Endothelial cell of umbilical vein (primary cell): Measurements from ENCODE around the gene CRTC1. TPM values are rescaled to one million over a fixed set of nuclear protein-coding genes. Genes with fewer than 3 reads are reported as not detected.

Experiments
- BruUV-seq: library from RNA; stranded (reverse); fragments of 400-500 nt; replicated peaks from 2 replicates; lab custom pipeline; 2021; lab: Mats Ljungman, UMichigan
- CTCF ChIA-PET: fragments of 300-600, 350-600 bp; sonication (Branson Sonifier 250); formaldehyde crosslinking; loops from one replicate; lab custom pipeline; 2021; ENCODE audit warnings: antibody characterized with exemption, inconsistent platforms; lab: Charles Lee
- POLR2A ChIA-PET: fragments of 300-600, 350-600 bp; sonication (Branson Sonifier 250); formaldehyde crosslinking; loops from one replicate; lab custom pipeline; 2021; ENCODE audit warnings: antibody characterized with exemption, inconsistent platforms; lab: Charles Lee
- DNase-seq: peaks from one replicate; pipeline ENCODE4 v3.0.0-alpha.2; 2011; ENCODE audit warnings: low read depth, low spot score
- FAIRE-seq: peaks from 2 replicates; lab custom pipeline; 2011; peaks lifted over from hg19 to GRCh38; lab: Jason Lieb, UNC
- H2AFZ ChIP-seq: 2 replicates; pipeline ENCODE4 v1.6.0; 2012; ENCODE audit warnings: low read depth, low read length, control low read depth, inconsistent platforms
- H3K27ac ChIP-seq: 2 replicates; pipeline ENCODE4 v1.5.1; 2011; ENCODE audit warnings: low read depth, mild to moderate bottlenecking, control low read depth, low read length, moderate library complexity; ENCODE audit not compliant: insufficient read depth
- H3K27me3 ChIP-seq, 2 experiments: 2 replicates each; pipeline versions ENCODE4 v1.6.0 to v1.6.1; 2011; ENCODE audit warnings: low read length in 2 of 2, mixed read lengths in 1 of 2; ENCODE audit not compliant: control insufficient read depth in 2 of 2, insufficient read depth in 2 of 2
- H3K36me3 ChIP-seq, 2 experiments: 2 replicates in 1 of 2; 3 replicates in 1 of 2; pipeline ENCODE4 v1.5.1; 2011; ENCODE audit warnings: low read length in 2 of 2, mild to moderate bottlenecking in 1 of 2, moderate library complexity in 1 of 2; ENCODE audit not compliant: control insufficient read depth in 2 of 2, insufficient read depth in 2 of 2; ENCODE audit errors: extremely low read depth in 1 of 2
- H3K4me1 ChIP-seq: 3 replicates; pipeline ENCODE4 v1.5.1; 2011; ENCODE audit warnings: mild to moderate bottlenecking, low read length; ENCODE audit not compliant: control insufficient read depth, insufficient read depth; ENCODE audit errors: extremely low read depth
- H3K4me2 ChIP-seq: 2 replicates; pipeline ENCODE4 v1.6.1; 2011; ENCODE audit warnings: low read length, control low read depth, mixed read lengths; ENCODE audit not compliant: insufficient read depth
- H3K4me3 ChIP-seq, 3 experiments: fragments of 200-600 bp in 1 of 3; sonication (generic), shearing (Covaris generic) in 1 of 3; replicated peaks in 1 of 3; 2 replicates each; pipeline ENCODE4 v1.5.1; 2011 to 2016; ENCODE audit warnings: control low read depth in 3 of 3, low read length in 3 of 3, mild to moderate bottlenecking in 2 of 3, inconsistent platforms in 1 of 3, low read depth in 1 of 3, moderate library complexity in 1 of 3; ENCODE audit not compliant: insufficient read depth in 1 of 3
- H3K79me2 ChIP-seq: 2 replicates; pipeline ENCODE4 v1.6.0; 2012; ENCODE audit warnings: low read length, inconsistent platforms; ENCODE audit not compliant: control insufficient read depth, insufficient read depth
- H3K9ac ChIP-seq: replicated peaks from 2 replicates; pipeline ENCODE3; 2011; ENCODE audit warnings: low read length, control low read depth; ENCODE audit not compliant: insufficient read depth; ENCODE audit errors: extremely low read depth
- H3K9me1 ChIP-seq: replicated peaks from 3 replicates; pipeline ENCODE4 v1.6.0; 2011; ENCODE audit warnings: mild to moderate bottlenecking, low read length; ENCODE audit not compliant: control insufficient read depth, insufficient read depth; ENCODE audit errors: extremely low read depth
- H3K9me3 ChIP-seq: replicated peaks from 2 replicates; pipeline ENCODE4 v1.5.1; 2012; ENCODE audit warnings: low read length, inconsistent platforms; ENCODE audit not compliant: control insufficient read depth, insufficient read depth
- H4K20me1 ChIP-seq: replicated peaks from 2 replicates; pipeline ENCODE3; 2011; ENCODE audit warnings: mild to moderate bottlenecking, low read length; ENCODE audit not compliant: control insufficient read depth, insufficient read depth; ENCODE audit errors: extremely low read depth
- CTCF ChIP-seq, 2 donors: IDR thresholded peaks; 1 replicate in 1 of 2; 2 replicates in 1 of 2; pipeline ENCODE4 v1.5.1; 2011; ENCODE audit warnings: low read length in 2 of 2, mild to moderate bottlenecking in 2 of 2, moderate library complexity in 2 of 2, control low read depth in 1 of 2, inconsistent platforms in 1 of 2, low read depth in 1 of 2; ENCODE audit not compliant: insufficient read depth in 1 of 2; ENCODE audit errors: extremely low read depth in 1 of 2
- EZH2 ChIP-seq: IDR thresholded peaks from 2 replicates; pipeline ENCODE4 v1.6.1; 2012; ENCODE audit warnings: borderline replicate concordance, low read depth, mild to moderate bottlenecking, moderate library complexity, low read length, inconsistent platforms; ENCODE audit not compliant: severe bottlenecking
- FOS ChIP-seq: IDR thresholded peaks from 2 replicates; pipeline ENCODE4 v1.6.1; 2011; ENCODE audit warnings: mild to moderate bottlenecking, low read length, moderate library complexity, borderline replicate concordance; ENCODE audit not compliant: insufficient read depth
- GATA2 ChIP-seq: IDR thresholded peaks from 2 replicates; pipeline ENCODE4 v1.7.0; 2011; ENCODE audit warnings: low read depth, mild to moderate bottlenecking, moderate library complexity, mixed read lengths, low read length; ENCODE audit not compliant: insufficient read length, insufficient read depth
- JUN ChIP-seq: IDR thresholded peaks from 2 replicates; pipeline ENCODE4 v1.6.1; 2011; ENCODE audit warnings: borderline replicate concordance, low read depth; ENCODE audit not compliant: insufficient read length, insufficient read depth
- dilution Hi-C: fragments of 300-500 bp; cut with MboI; formaldehyde crosslinking; loops from one replicate; pipeline ENCODE4 v1.15.0; 2019; ENCODE audit warnings: low sequenced_read_pairs; ENCODE audit not compliant: extremely low pct_ligation_motif_present
- intact Hi-C: fragments of 100-400 bp; cut with micrococcal nuclease; formaldehyde crosslinking; loops from one replicate; pipeline ENCODE4 v1.10.0; 2022
- polyA plus RNA-seq, 4 experiments: library from polyadenylated mRNA; depleted of rRNA in 3 of 4; stranded (reverse) in 3 of 4; unstranded in 1 of 4; fragments of >200 nt; gene quantifications; 2 replicates each; pipeline versions ENCODE4 v1.2.1 to v1.2.3, GENCODE V29; 2011 to 2012; ENCODE audit warnings: missing spikeins in 1 of 4
- total RNA-seq: library from RNA; stranded (reverse); gene quantifications from 2 replicates; pipeline ENCODE4 v1.2.3, GENCODE V29; 2021
- TF ChIP-seq, protein P1 (sequence below): IDR thresholded peaks from 2 replicates; pipeline ENCODE4 v1.6.1; 2011; ENCODE audit not compliant: insufficient read depth, insufficient read length

CRTC1 gene
- total and polyA plus RNA-seq, 2 donors (not counting 3 experiments of a cell fraction or from before 2014, with no cell fraction given) = 4.2 to 11.4 TPM

- intact Hi-C loops = no loop called here
- no peak overlapping the region for H3K4me3 ChIP-seq
- H3K9ac ChIP-seq = no peak overlapping the region
- H3K27me3 ChIP-seq = peaks cover 3 to 10% of the 10 kb centered on the region in 2 experiments
- H3K9me3 ChIP-seq = no peaks in the 10 kb centered on the region
- H3K36me3 ChIP-seq = no peaks in the 10 kb centered on the region
- H4K20me1 ChIP-seq = no peaks in the 10 kb centered on the region
- ChIA-PET CTCF (interaction anchor here (1.8 kb wide), 1 partner anchor 71 kb away, joined by 5 read pairs; no protein-coding TSS in a partner anchor), POLR2A (no interaction called here)
- H3K9me1 ChIP-seq = no peaks in the 10 kb centered on the region
- FAIRE-seq (no peak), DNase-seq (no peak)
- dilution Hi-C loops = no loop called here
- no peaks in the 10 kb centered on the region for H3K79me2 ChIP-seq
- H3K4me2 ChIP-seq = no peak overlapping the region
- H2AFZ ChIP-seq = no peak overlapping the region
- no TSS peak for BruUV-seq
- H3K4me1 ChIP-seq = no peaks in the 10 kb centered on the region
- no peak overlapping the region for H3K27ac ChIP-seq
- TF ChIP-seq, protein P1, sequence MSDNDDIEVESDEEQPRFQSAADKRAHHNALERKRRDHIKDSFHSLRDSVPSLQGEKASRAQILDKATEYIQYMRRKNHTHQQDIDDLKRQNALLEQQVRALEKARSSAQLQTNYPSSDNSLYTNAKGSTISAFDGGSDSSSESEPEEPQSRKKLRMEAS = no peak
- no peak for TF ChIP-seq CTCF (IDR thresholded peaks at IDR 0.05; ENCODE audit: extremely low read depth in 1 of 2, insufficient read depth in 1 of 2, low read depth in 1 of 2, low read length in 2 of 2)
- no peak for TF ChIP-seq GATA2
- TF ChIP-seq JUN = no peak
- TF ChIP-seq EZH2 = no peak
- TF ChIP-seq FOS = no peak
Measured at GRCh38 chr19:18775586-18776287, 92.3 kb downstream of the CRTC1 start.
